GM20431 (cell line): ENCODE results near the gene SLC28A1.

ENCODE experiments used
- in situ Hi-C: fragments of 300-500 bp; cut with MseI, MboI; formaldehyde crosslinking; loops from one replicate; pipeline ENCODE4 v1.15.0; 2020; ENCODE audit warnings: low sequenced_read_pairs; ENCODE audit not compliant: unreplicated experiment

Gene SLC28A1

GRCh38 chr15:84955089-84955848 is 70.8 kb downstream of the SLC28A1 start:
- in situ Hi-C loops: no loop called here

GRCh38 chr15:84956199-84956598 is 71.7 kb downstream of the SLC28A1 start:
- in situ Hi-C loops: no loop called here

GRCh38 chr15:84960391-84961113 is 76.1 kb downstream of the SLC28A1 start:
- in situ Hi-C loops: no loop called here

GRCh38 chr15:84961114-84961452 is 76.6 kb downstream of the SLC28A1 start:
- in situ Hi-C loops: no loop called here

- in situ Hi-C loops: no loop called here
These were observed 77.2 kb downstream of the SLC28A1 start for GRCh38 chr15:84961707-84962106.

GRCh38 chr15:84962955-84963354 is 78.5 kb downstream of the SLC28A1 start:
- in situ Hi-C loops: no loop called here

GRCh38 chr15:84967380-84967779 is 82.9 kb downstream of the SLC28A1 start:
- in situ Hi-C loops: no loop called here

GRCh38 chr15:84968301-84968700 is 83.8 kb downstream of the SLC28A1 start:
- in situ Hi-C loops: no loop called here

GRCh38 chr15:84969257-84969656 is 84.8 kb downstream of the SLC28A1 start:
- in situ Hi-C loops: no loop called here

GRCh38 chr15:84970843-84971242 is 86.4 kb downstream of the SLC28A1 start:
- in situ Hi-C loops: loop anchor here (10.0 kb wide), 1 partner anchor 74 kb away; no protein-coding TSS in a partner anchor

- in situ Hi-C loops: loop anchor here (10.0 kb wide), 1 partner anchor 71 kb away; no protein-coding TSS in a partner anchor
These were observed 89.3 kb downstream of the SLC28A1 start for GRCh38 chr15:84973492-84974460.

- in situ Hi-C loops: loop anchor here (10.0 kb wide), 1 partner anchor 69 kb away; no protein-coding TSS in a partner anchor
These were observed 91.4 kb downstream of the SLC28A1 start for GRCh38 chr15:84975871-84976351.

GRCh38 chr15:84976746-84977345 is 92.4 kb downstream of the SLC28A1 start:
- in situ Hi-C loops: loop anchor here (10.0 kb wide), 1 partner anchor 68 kb away; no protein-coding TSS in a partner anchor

GRCh38 chr15:84979651-84980050 is 95.2 kb downstream of the SLC28A1 start:
- in situ Hi-C loops: loop anchor here (10.0 kb wide), 1 partner anchor 65 kb away; no protein-coding TSS in a partner anchor

GRCh38 chr15:84980196-84981053 is 96.0 kb downstream of the SLC28A1 start:
- in situ Hi-C loops: no loop called here

GRCh38 chr15:84981054-84981710 is 96.7 kb downstream of the SLC28A1 start:
- in situ Hi-C loops: no loop called here

GRCh38 chr15:84981711-84982300 is 97.3 kb downstream of the SLC28A1 start, which contains the start of gene PDE8A:
Gene PDE8A, plus strand, starts transcription at chr15:84981856. Its CDS starts 307 bp downstream, at chr15:84982163.
- in situ Hi-C loops: no loop called here
